Fibroblast of lung (primary cell): Measurements from ENCODE around the gene NKPD1.

Experiments
- EZH2 ChIP-seq: IDR thresholded peaks from 2 replicates; pipeline ENCODE4 v1.5.1; 2012; ENCODE audit warnings: low read length, control low read depth, mild to moderate bottlenecking; ENCODE audit errors: missing control alignments
- TF ChIP-seq, protein P1 (sequence below), 2 donors: IDR thresholded peaks in 1 of 2; conservative IDR thresholded peaks in 1 of 2; 1 replicate in 1 of 2; 2 replicates in 1 of 2; pipeline ENCODE4 v1.5.1; 2011 to 2012; ENCODE audit warnings: low read length in 2 of 2, control low read depth in 1 of 2, inconsistent platforms in 1 of 2, low read depth in 1 of 2, mild to moderate bottlenecking in 1 of 2

DNA sequence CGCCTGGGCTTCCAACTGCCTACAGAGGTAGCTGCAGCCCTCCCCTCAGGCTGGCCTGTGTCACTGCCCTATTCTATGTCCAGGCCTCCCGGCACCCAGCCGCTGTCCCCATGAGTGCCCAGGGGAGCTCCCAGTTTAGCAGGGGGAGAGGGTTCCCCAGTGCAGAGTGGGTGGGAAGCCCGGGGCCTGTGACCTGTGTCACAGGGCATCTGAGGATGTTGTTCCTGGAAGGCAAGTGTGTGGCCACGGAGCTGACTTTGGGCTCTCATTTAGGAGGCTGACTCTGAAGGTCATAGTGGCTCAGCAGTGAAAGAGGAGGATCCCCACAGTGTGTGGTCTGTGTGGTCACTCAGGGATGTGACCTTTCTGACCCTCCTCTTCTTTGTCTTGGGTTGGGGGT lies 42.7 kb downstream of the NKPD1 start:
- TF ChIP-seq, protein P1, sequence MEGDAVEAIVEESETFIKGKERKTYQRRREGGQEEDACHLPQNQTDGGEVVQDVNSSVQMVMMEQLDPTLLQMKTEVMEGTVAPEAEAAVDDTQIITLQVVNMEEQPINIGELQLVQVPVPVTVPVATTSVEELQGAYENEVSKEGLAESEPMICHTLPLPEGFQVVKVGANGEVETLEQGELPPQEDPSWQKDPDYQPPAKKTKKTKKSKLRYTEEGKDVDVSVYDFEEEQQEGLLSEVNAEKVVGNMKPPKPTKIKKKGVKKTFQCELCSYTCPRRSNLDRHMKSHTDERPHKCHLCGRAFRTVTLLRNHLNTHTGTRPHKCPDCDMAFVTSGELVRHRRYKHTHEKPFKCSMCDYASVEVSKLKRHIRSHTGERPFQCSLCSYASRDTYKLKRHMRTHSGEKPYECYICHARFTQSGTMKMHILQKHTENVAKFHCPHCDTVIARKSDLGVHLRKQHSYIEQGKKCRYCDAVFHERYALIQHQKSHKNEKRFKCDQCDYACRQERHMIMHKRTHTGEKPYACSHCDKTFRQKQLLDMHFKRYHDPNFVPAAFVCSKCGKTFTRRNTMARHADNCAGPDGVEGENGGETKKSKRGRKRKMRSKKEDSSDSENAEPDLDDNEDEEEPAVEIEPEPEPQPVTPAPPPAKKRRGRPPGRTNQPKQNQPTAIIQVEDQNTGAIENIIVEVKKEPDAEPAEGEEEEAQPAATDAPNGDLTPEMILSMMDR (conservative IDR thresholded peaks at IDR 0.05 in 1 of 2, IDR thresholded peaks at IDR 0.05 in 1 of 2; ENCODE audit: low read depth in 1 of 2, low read length in 2 of 2) = no peak
- no peak for TF ChIP-seq EZH2
